Activated T-helper 2 cell treated with anti-CD3 and anti-CD28 coated beads, Interferon-gamma antibody, Interleukin-2, Interleukin-4, amounts not matched to agents 10 μg/mL and 5 μg/mL and 100 μg/mL, durations not matched to agents 14 hours and 24 hours and 36 hours (primary cell): ENCODE measurements around the gene TIPARP. TPM values are rescaled to one million over a fixed set of nuclear protein-coding genes. Genes with fewer than 3 reads are reported as not detected.

ENCODE experiments used
- DNase-seq: peaks from one replicate; pipeline ENCODE4 v3.0.0; 2021; ENCODE audit warnings: low spot score
- H3K27ac Mint-ChIP-seq: one replicate; pipeline ENCODE4 v1.8.0; 2021; ENCODE audit warnings: mixed read lengths
- H3K27me3 Mint-ChIP-seq: one replicate; pipeline ENCODE4 v1.8.0; 2021; ENCODE audit warnings: low read depth, mixed read lengths
- H3K36me3 Mint-ChIP-seq: one replicate; pipeline ENCODE4 v1.8.0; 2021; ENCODE audit warnings: low read depth, mixed read lengths
- H3K4me1 Mint-ChIP-seq: one replicate; pipeline ENCODE4 v1.8.0; 2021; ENCODE audit warnings: low read depth, mixed read lengths
- H3K4me3 Mint-ChIP-seq: one replicate; pipeline ENCODE4 v1.8.0; 2021; ENCODE audit warnings: low read depth, mild to moderate bottlenecking, moderate library complexity, mixed read lengths
- H3K9me3 Mint-ChIP-seq: one replicate; pipeline ENCODE4 v1.8.0; 2021; ENCODE audit warnings: mixed read lengths
- intact Hi-C: fragments of 100-400 bp; cut with micrococcal nuclease; formaldehyde crosslinking; loops from one replicate; pipeline ENCODE4 v1.15.1; 2023
- total RNA-seq: library from RNA; stranded (reverse); gene quantifications from 2 replicates; pipeline ENCODE4 v1.2.3, GENCODE V29; 2022

The TIPARP gene
- total RNA-seq, 1 donor from 2014 or later: 22.8 TPM

DNA sequence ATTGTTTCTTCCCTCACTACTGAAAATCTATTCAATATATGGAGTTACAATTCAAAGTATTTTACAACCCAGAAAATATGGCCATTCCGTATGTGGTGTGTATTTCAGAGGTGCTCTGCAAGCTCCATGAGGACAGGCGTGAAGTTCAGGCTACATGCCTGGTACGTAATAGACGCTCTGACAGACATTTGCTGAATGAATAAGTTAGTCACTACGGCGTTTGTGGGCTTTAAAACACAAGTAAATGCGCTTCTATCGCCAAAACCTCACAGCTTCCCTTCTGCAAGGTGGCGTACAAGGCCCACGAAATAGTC is 701 bp upstream of the TIPARP start:
- Mint-ChIP-seq H3K4me3 (peak overlapping the region; percentile 86), H3K4me1 (peaks cover 43% of the 10 kb centered on the region), H3K9me3 (no peaks in the 10 kb centered on the region), H3K36me3 (peaks cover 31% of the 10 kb centered on the region), H3K27me3 (no peaks in the 10 kb centered on the region), H3K27ac (peak overlapping the region; percentile 89)
- DNase-seq: no peak
- intact Hi-C loops: loop anchor here (1.0 to 5.0 kb wide), 10 partner anchors 29 to 821 kb away; partner anchors contain the start of genes CCNL1, SLC33A1 and SSR3

DNA sequence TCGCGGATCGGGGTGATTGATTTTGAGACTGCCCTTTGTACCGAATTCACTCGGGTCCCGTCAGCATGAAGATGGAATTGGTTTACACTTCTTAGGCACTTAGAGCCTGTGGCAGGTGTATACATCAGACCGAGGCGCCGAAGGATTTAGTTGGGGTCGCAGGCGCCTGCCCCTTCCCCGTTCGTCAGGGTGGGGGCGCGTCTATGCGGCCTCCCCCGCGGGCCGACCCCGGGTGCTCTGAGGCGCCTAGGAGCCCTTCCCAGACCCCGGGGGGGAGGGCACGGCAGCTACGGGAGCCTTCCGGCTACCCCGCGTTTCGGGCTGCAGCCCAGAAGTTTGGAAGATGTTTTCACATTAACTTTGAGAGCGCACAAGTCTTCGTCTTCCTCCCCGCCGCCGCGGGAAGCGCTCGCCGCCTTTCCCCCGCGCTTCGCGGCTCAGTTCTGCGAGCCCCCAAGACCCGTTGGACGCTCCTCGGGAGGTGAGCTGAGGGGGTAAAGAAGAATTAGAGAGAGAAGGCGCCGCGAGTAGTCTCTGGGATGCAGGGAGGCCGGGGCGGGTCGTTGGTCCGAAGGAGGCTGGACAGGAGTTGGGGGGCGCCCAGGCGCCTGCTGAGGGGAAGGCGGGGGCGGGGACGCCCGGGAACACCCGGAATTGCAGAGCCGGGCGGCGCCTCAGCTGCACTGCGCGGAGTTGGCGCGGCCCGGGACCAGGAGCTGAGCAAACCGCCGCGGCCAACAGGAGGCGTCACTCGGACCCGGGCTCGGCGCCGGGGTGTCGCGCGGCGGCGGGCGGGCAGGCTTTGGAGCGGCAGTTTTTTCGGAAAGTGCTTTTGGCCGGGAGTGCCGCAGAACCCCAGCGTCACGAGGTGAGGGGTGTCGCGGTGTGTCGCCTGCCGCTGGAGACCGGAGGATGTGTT is 780 bp downstream of the TIPARP start:
- DNase-seq: peak; percentile 41
- intact Hi-C loops: loop anchor here (1.0 to 5.0 kb wide), 9 partner anchors 72 to 823 kb away; partner anchors contain the start of genes CCNL1, SLC33A1 and SSR3
- H3K4me3 Mint-ChIP-seq: peak overlapping the region; percentile 86
- peaks cover 41% of the 10 kb centered on the region for H3K36me3 Mint-ChIP-seq
- peaks cover 43% of the 10 kb centered on the region for H3K4me1 Mint-ChIP-seq
- no peaks in the 10 kb centered on the region for H3K9me3 Mint-ChIP-seq
- no peaks in the 10 kb centered on the region for H3K27me3 Mint-ChIP-seq
- peak overlapping the region; percentile 89 for H3K27ac Mint-ChIP-seq

DNA sequence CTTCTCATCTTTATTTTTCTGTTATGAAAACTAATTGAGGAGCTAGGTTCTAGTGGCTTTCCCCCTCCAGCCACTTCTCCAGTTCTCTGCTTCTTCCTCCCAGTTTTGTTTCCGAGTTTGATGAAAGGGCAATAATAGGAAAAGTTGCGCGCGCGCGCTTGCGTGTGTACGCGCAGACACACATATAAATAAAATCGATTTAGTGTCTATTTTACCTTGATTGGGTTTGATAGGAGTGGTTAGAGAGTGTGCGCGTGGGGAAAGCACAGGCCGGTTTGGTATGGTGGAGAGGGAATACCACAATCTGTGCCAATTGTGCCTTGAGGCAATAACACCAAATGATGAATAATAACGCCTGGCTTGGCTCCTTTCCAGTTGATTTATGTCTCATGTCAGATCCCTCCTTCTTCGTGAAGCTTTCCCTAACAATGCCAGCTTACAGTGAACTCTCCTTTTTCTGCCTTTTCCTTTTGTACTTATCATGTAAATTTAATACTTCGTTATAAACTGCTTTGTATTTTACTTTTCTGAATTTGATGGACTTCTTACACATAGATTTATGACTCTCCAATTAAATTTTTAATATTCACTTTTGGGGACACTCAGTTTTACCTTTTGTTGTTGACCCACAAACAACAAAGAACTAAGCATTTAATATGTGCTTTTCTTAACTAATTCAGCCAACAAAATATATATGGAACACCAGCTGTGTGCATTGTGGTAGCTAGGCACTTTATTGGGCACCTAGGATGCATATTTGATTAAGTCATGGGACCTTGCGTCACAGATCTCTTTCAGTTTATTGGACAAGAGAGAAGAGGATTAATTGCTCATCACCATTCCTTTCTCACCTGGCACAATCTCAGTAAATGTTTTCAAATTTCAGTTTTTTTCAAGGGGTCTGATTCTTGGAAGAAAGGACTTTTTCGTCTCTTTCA is 1.7 kb downstream of the TIPARP start:
- intact Hi-C loops: loop anchor here (2.0 kb wide), 4 partner anchors 15 to 461 kb away; no protein-coding TSS in a partner anchor
- Mint-ChIP-seq H3K27ac (peak overlapping the region; percentile 84), H3K4me1 (peaks cover 51% of the 10 kb centered on the region), H3K4me3 (peak overlapping the region; percentile 86), H3K9me3 (no peaks in the 10 kb centered on the region), H3K27me3 (no peaks in the 10 kb centered on the region), H3K36me3 (peaks cover 51% of the 10 kb centered on the region)
- no peak for DNase-seq

DNA sequence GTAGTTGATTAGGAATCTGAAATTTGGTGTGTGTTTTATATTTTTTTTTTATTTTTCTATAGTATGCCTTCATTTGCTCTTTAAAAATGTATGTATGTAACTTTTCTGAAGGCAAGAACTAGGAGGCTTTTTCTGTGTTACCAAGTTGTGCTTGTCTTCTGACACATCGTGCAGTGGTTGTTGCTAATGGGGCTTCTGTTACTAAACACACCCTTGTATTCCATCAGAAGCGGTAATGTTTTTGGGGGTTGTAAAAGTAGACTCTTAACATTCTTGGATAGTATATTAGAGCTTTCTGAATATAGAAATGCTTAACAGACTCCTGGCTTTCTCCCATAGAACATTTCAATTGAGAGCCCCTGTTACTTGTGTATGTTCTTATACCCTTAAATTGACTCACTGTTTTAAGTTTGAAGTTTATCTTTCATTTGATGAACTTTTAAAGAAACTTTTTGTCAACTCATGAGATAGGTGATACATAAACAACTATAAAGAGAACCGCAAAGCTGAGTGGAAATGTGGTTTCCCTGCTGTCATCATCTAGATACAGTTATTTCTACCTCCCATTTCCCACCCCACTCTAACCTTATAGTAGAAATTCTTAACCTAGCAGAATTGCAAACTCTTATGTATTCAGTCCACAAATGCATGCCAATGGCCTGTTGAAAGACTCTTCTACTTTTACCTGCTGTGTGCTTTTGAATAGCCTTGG is 2.5 kb downstream of the TIPARP start:
- intact Hi-C loops: loop anchor here (1.0 to 2.0 kb wide), 3 partner anchors 8 to 460 kb away; no protein-coding TSS in a partner anchor
- H3K27ac Mint-ChIP-seq: peak overlapping the region; percentile 84
- H3K4me3 Mint-ChIP-seq: peak overlapping the region; percentile 86
- H3K4me1 Mint-ChIP-seq: peaks cover 57% of the 10 kb centered on the region
- H3K27me3 Mint-ChIP-seq: no peaks in the 10 kb centered on the region
- H3K9me3 Mint-ChIP-seq: no peaks in the 10 kb centered on the region
- peak; percentile 20 for DNase-seq
- peaks cover 57% of the 10 kb centered on the region for H3K36me3 Mint-ChIP-seq

DNA sequence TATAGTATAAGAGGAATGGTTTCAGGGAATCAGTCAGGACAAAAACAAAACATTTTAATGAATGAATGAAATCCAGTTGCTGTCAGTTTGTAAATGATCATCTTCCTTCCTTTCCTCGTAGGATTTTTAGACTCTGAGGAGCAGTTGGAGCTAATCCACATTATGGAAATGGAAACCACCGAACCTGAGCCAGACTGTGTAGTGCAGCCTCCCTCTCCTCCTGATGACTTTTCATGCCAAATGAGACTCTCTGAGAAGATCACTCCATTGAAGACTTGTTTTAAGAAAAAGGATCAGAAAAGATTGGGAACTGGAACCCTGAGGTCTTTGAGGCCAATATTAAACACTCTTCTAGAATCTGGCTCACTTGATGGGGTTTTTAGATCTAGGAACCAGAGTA is 3.1 kb downstream of the TIPARP start:
- Mint-ChIP-seq H3K4me3 (peak overlapping the region; percentile 86), H3K27me3 (no peaks in the 10 kb centered on the region), H3K9me3 (no peaks in the 10 kb centered on the region), H3K27ac (no peak overlapping the region), H3K4me1 (peaks cover 62% of the 10 kb centered on the region), H3K36me3 (peaks cover 62% of the 10 kb centered on the region)
- DNase-seq: no peak
- intact Hi-C loops: loop anchor here (1.0 to 2.0 kb wide), 3 partner anchors 8 to 459 kb away; no protein-coding TSS in a partner anchor

DNA sequence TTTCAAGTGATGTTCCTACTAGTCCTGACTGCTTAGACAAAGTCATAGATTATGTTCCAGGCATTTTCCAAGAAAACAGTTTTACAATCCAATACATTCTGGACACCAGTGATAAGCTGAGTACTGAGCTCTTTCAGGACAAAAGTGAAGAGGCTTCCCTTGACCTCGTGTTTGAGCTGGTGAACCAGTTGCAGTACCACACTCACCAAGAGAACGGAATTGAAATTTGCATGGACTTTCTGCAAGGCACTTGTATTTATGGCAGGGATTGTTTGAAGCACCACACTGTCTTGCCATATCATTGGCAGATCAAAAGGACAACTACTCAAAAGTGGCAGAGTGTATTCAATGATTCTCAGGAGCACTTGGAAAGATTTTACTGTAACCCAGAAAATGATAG is 3.8 kb downstream of the TIPARP start:
- DNase-seq: no peak
- H3K4me1 Mint-ChIP-seq: peaks cover 63% of the 10 kb centered on the region
- H3K4me3 Mint-ChIP-seq: peak overlapping the region; percentile 86
- peak overlapping the region; percentile 32 for H3K27ac Mint-ChIP-seq
- no peaks in the 10 kb centered on the region for H3K27me3 Mint-ChIP-seq
- no peaks in the 10 kb centered on the region for H3K9me3 Mint-ChIP-seq
- H3K36me3 Mint-ChIP-seq: peaks cover 65% of the 10 kb centered on the region
- intact Hi-C loops: no loop called here

DNA sequence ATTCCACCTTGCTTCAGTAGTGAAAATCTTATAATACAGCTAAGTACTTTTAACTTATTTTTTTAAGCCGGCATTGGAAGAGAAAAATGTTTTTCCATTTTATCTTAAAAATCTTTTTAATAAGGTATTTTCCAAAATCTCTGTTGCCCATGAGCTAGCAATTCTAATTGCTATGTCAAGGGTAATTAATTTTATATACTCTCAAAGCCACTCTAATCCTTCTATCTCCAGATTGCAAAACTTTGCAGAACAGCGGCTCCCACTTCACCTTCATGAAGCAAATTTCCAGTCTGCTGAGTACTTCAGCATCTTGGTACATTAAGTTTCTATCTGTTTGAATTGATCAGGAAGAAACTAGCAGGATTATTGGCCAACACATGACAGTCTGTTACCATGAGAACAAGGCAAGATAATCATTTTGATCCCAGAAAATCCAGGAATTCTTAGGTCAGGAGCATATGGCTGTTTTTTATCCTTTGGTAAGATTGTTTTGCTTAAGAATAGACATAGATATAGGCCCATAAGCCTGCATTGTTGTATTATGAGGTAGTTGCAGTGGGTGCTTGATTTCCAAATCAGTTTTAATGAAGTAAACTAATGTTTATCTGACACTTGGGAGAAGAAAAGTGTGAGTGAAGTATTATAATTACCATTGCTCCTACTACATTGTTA is 6.0 kb downstream of the TIPARP start:
- DNase-seq: no peak
- H3K4me1 Mint-ChIP-seq: peaks cover 70% of the 10 kb centered on the region
- H3K9me3 Mint-ChIP-seq: no peaks in the 10 kb centered on the region
- peak overlapping the region; percentile 27 for H3K4me3 Mint-ChIP-seq
- H3K27ac Mint-ChIP-seq: no peak overlapping the region
- no peaks in the 10 kb centered on the region for H3K27me3 Mint-ChIP-seq
- intact Hi-C loops: no loop called here
- peaks cover 69% of the 10 kb centered on the region for H3K36me3 Mint-ChIP-seq

DNA sequence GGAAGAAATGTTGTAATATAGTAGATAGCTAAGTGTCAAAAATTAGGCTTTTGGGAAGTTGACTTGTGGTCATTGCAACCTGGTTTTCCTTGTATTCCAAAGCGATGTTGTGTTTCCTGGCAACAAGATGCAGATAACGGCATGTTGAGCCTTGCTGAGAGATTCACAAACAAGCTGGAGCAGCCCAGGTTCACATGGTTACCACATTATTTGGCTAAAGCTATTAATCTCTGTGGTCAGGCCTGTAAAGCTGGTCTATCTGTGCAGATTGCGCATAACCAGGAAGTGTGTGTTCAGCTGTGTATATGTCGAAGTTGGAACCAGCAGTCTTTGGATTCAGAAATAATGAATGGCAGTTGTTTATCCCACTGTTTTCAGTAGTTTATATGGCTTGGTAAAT is 6.6 kb downstream of the TIPARP start:
- DNase-seq: no peak
- Mint-ChIP-seq H3K9me3 (no peaks in the 10 kb centered on the region), H3K27ac (no peak overlapping the region), H3K27me3 (no peaks in the 10 kb centered on the region), H3K36me3 (peaks cover 66% of the 10 kb centered on the region), H3K4me3 (peak overlapping the region; percentile 49), H3K4me1 (peaks cover 76% of the 10 kb centered on the region)
- intact Hi-C loops: no loop called here

DNA sequence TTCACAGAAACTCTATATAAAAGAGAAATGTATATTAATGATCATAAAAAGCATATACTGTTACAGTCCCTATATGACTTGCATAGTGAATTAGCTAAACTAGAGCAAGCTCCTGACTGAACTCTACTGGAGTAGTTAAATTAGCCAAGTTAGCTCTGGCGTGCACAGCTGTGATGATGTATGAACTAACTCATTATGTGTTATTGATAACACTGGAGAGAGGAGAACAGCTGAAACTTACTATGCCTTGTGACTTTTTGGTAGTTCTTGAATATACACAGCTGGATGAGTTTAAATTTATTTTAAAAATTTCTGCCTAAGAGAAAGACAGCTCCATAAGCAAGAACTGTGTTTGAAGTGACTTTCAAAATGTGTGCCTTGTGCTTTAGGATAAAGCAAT is 8.1 kb downstream of the TIPARP start:
- Mint-ChIP-seq H3K27me3 (no peaks in the 10 kb centered on the region), H3K36me3 (peaks cover 56% of the 10 kb centered on the region), H3K4me1 (peaks cover 74% of the 10 kb centered on the region), H3K9me3 (no peaks in the 10 kb centered on the region), H3K4me3 (no peak overlapping the region), H3K27ac (no peak overlapping the region)
- intact Hi-C loops: no loop called here
- DNase-seq: no peak

DNA sequence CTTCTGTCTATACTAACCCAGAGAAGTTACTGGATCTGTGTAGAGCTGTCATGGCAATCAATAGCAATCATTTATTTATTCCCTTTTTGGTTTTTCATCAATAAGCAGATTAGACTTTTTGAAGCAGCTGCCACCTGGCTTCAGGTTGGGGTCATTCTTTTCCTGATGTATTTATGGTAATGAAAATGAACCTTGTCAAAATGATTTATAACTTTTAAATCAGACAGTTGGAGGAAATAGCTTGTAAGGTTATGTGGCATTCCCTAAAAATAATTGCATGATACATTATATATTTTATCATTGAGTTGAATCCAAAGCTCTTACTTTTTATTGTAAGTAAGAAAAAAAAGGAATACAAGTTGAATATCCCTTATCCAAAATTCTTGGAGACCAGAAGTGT is 8.6 kb downstream of the TIPARP start:
- H3K4me1 Mint-ChIP-seq: peaks cover 74% of the 10 kb centered on the region
- H3K27me3 Mint-ChIP-seq: no peaks in the 10 kb centered on the region
- no peak for DNase-seq
- peaks cover 56% of the 10 kb centered on the region for H3K36me3 Mint-ChIP-seq
- H3K27ac Mint-ChIP-seq: no peak overlapping the region
- no peak overlapping the region for H3K4me3 Mint-ChIP-seq
- intact Hi-C loops: no loop called here
- H3K9me3 Mint-ChIP-seq: no peaks in the 10 kb centered on the region

DNA sequence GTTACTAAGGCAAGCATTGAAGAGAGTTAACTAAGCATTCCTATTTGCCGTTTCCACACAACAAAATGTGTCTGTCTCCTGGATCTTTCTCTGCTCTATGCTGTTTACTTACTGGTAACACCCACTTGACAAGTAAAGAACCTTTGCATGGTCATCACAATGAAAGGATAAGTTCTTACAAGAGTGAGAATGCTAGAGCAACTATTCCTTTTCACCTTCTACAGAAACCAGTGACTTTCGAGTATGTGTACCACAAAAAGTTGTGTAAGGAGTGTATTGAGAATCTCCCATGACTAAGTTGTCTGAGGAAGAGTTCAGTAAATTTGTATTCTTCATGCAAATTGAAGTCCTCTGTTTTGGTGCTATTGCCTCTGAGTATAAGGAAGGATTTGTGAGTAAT is 10.8 kb downstream of the TIPARP start:
- DNase-seq: no peak
- no peaks in the 10 kb centered on the region for H3K27me3 Mint-ChIP-seq
- peak overlapping the region; percentile 48 for H3K4me3 Mint-ChIP-seq
- H3K4me1 Mint-ChIP-seq: peaks cover 76% of the 10 kb centered on the region
- H3K27ac Mint-ChIP-seq: peak overlapping the region; percentile 54
- H3K9me3 Mint-ChIP-seq: no peaks in the 10 kb centered on the region
- peaks cover 52% of the 10 kb centered on the region for H3K36me3 Mint-ChIP-seq
- intact Hi-C loops: loop anchor here (1.0 to 5.0 kb wide), 3 partner anchors 8 to 203 kb away; no protein-coding TSS in a partner anchor
